NOMO-1 treated with DMSO at 0.1 percent for 48 hours (cell line): Measurements from ENCODE around the gene CYTL1.
"Not testable (repeated sequence)": the region's sequence is repeated elsewhere in the genome, so short reads cannot be mapped to it uniquely, and the experiment has no call there.

ENCODE experiments used
- DNase-seq: peaks from one replicate; lab custom pipeline; 2025; ENCODE audit not compliant: unreplicated experiment; lab: John Stamatoyannopoulos, UW

CYTL1 gene, protein sequence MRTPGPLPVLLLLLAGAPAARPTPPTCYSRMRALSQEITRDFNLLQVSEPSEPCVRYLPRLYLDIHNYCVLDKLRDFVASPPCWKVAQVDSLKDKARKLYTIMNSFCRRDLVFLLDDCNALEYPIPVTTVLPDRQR

DNA sequence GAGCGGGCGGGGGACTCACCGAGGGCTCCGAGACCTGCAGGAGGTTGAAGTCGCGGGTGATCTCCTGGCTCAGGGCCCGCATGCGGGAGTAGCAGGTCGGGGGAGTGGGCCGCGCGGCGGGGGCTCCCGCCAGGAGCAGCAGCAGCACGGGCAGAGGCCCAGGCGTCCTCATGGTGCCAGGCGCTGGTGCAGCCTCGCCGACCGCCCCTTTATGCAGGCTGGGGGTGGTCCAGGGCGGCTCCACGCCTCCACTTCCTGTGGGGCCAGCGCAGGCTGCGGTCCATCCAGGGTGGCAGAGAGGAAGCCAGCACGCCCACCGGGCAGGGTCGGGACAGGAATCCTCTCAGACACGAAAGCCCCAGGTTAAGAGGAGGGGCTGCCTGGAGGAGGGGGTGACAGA lies at the start of gene CYTL1:
CYTL1 (minus strand) TSS at position 185 of the 400 bp plus-strand sequence; CDS start at position 172, 13 bp downstream.
- DNase-seq, result no peak

DNA sequence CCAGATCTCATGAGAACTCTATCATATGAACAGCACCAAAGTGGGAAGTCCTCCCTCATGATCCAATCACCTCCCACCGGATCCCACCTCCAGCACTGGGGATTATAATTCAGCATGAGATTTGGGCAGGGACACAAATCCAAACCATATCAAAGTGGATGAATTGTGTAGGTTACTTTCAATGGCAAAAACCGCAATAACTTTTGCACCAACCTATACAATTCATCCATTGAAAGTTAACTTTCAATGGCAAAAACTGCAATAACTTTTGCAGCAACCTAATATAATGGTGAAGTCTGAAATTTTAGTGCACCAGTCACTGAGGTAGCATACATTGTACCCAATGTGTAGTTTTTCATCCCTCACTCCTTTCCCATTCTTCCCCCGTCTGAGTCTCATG lies 48.6 kb upstream of the CYTL1 start:
- DNase-seq, result no peak

GRCh38 chr4:5066968-5067367 lies 47.7 kb upstream of the CYTL1 start:
- not testable (repeated sequence) for DNase-seq

GRCh38 chr4:5066101-5066500 lies 46.8 kb upstream of the CYTL1 start:
- DNase-seq, result no peak

GRCh38 chr4:5055411-5055810 lies 36.2 kb upstream of the CYTL1 start:
- DNase-seq, result no peak

DNA sequence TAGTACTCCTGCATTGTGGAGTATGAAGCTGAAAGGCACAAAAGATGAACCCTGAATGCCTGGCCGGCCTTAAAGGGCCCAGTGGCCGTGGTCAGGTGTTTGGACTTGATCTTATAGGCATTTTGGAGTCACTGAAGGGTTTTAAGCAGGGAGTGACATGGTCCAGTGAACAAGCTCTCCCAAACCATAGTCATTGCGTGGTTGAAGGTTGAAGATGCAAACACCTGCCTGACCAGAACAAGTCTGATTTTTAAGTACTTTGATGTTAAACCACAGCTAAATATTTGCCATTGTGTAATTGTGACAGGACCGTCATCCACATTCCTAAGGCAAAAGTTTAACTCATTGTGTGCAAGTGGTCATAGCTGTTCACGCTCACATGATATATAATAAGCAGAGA lies 35.3 kb upstream of the CYTL1 start:
- DNase-seq, result no peak

GRCh38 chr4:5052726-5053425 lies 33.6 kb upstream of the CYTL1 start:
- DNase-seq, result no peak

DNA sequence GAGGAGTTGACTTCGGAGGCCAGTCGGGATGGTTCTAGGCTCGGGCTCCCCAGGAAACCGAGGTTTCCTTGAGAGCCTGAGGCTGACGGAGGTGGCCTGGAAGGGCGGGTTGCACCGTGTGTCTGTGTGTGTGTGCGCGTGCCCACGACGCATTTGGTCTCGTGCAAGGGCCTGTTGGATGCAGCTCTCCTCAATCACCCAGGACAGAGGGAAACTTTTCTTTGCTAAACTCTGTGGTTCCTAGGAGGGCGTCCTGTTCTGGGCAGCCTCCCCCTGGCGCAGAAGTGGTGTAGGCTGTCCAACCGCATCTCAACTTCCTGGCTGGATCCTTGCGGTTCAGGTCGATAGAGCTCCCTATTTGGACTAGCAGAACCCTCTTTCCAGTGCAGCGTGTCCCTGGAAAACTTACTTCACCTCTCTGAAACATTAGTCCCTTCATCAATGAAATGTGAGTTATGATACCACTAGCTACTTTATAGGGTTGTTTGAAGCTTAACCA lies 33.0 kb upstream of the CYTL1 start:
- DNase-seq, result no peak

GRCh38 chr4:5051278-5052203 lies 32.3 kb upstream of the CYTL1 start, which contains the start of gene STK32B:
Gene STK32B, plus strand, starts transcription at chr4:5051480.
- DNase-seq, result no peak

DNA sequence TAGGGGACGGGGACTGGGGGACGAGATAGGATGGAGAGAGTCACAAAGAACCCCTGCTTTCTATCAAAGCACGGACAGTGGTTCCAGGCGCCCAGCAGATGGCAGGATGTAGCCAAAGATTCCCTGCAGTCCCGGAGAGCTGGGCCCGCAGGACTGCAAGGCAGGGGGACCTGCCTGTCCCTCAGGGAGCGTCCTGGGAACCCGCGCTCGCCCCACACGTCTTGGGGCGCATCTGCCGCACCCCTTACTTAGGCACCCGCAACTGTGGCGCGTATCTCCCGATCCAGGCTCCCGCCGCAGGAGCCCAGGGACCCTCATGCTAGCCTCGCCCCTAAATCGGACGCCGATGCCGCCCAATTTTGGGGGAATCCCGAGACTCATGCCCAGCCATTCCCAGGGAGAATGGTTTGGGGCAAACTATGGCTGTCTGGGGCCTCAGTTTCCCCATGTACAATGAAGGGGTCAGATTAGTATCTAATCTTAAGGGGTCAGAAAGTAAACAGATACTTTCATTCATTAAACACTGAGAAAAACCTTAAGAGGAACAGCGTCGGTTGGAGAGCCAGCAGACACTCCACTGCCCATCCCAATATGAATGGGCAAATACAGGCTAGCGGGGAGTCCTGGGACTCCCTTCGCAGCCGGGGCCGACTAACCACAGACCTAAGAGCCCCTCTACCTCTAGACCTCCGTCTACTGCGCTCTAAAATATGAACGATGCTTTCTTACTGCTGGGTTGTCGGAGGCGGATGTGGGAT lies 31.4 kb upstream of the CYTL1 start:
- DNase-seq, result no peak

DNA sequence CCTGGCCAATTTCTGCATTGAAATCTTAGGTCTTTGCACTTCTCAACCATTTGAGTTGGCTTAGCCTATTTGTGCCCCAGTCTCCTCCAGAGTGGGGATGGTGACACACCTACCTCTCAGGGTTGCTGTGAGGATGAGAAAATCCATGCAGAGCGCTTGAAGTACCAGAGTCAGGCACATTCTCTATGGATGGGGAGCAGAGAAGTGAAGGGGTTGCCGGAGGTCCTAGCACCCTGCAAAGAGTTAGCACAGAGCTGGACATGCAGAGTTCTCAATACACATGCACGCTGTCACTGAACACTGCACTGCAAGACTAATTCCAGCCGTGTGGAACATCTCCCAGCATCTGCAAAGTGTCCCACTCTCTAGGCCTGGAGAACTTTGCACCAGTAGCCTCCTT lies 29.5 kb upstream of the CYTL1 start:
- no peak for DNase-seq

DNA sequence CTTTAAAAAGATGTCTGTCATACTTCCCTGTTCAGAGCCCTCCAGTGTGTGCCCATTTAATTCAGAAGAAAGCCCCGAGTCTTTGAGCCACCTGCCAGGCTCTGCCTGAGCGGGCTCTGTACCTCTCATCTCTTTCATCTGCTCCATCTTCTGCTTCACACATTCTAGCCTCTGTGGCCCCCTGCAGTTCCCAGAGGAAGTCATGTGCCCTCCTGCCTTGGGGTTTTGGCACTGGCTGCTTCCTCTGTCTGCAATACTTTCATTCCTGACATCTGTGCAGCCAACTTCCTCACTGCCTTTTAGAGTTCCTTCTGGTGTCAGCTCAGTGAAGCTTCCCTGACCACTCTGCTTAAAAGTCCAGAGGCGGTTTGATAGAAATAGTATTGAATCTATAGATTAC lies 25.8 kb upstream of the CYTL1 start:
- DNase-seq, result no peak

GRCh38 chr4:5044341-5044740 lies 25.1 kb upstream of the CYTL1 start:
- DNase-seq, result no peak

DNA sequence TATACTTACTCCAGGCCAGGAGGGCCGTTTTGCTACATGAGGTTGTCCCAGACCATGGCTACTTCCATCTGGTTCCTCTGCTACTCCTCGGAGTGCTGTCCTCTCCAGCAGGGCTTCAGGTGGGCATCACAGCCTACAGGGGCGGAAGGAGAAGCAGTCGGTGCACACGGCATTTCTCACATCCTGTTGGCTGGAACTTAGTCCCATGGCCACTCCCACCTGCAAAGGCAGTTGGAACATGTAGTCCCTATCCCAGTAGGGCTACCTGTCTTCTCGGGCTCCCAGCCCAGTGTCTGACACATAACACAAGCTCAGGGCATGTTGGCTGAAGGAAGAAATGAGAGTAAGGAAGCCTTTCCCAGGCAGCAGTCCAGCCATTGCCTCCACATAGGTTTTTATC lies 24.3 kb upstream of the CYTL1 start:
- DNase-seq, result no peak

- no peak for DNase-seq
Observed at GRCh38 chr4:5041699-5042098, 22.4 kb upstream of the CYTL1 start.

DNA sequence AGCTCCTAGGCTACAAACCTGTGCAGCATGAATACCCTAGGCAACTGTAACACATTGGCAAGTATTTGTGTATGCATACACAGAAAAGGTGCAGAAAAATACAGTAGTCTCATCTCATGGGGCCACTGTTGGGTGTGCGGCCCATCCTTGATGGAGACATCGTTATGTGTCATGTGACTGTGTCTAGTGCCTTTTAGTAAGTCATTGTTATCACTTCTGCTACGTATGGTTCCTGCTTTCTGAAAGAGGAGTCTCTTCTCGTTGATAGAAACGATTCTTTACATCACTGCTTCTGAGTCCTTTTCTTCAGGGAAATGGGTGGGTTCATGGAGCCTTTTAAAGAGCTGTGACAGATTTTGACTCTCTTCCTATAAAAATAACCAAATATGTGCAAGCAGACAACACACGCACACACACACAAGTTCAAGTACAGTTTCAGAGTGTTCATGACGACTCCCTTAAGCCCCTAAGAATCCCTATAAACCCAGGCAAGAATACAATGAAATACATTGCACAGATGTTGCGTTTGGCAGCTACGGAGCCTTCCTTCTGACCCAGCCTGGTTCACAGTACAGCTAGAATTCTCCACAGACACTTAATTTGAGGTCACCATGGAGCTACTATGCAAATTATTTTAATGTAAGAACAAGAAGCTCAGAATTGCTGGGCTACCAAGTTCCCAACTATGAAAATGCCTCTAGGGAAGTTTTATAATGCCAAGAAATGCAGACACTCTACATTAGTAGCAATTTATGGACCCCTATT lies 21.8 kb upstream of the CYTL1 start:
- no peak for DNase-seq

DNA sequence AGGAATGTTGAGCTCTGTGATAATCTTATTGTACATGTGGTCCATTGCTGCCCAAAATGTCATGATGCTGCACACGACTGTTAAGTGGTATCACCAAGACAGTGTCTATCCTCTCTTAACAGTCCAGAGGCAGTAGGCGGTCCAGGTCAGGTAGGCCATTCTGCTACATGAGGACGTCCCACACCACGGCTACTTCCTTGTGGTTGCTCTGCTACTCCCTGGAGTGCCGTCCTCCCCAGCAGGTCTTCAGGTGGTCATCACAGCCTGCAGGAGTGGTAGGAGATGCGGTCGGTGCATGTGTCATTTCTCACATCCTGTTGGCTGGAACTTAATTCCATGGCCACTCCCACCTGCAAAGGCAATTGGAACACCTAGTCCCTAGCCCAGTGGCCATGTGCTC lies 20.5 kb upstream of the CYTL1 start:
- no peak for DNase-seq

- DNase-seq, result no peak
Observed at GRCh38 chr4:5037553-5038551, 18.6 kb upstream of the CYTL1 start.

DNA sequence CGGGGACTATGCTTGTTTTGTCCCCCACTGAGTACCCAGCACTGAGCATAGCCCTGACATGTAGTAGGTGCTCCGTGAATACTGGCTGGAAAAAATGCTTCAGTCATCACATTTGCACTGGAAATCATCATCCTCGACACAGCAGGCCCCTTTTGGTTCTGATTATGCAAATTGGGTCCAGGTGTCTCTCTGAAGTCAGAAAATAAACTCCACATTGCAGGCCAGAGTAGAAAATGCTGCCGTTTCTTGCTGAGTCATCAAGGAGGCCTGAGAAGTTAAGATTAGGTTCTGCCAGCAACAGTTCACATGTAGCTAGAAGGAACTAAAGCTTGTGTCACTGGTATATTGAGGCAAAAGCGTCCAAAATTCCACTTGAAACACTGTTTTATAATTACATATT lies 17.0 kb upstream of the CYTL1 start:
- no peak for DNase-seq
